IMR-90 (cell line): ENCODE measurements around the gene TNS2. TPM values are rescaled to one million over a fixed set of nuclear protein-coding genes. Genes with fewer than 3 reads are reported as not detected.

Experiments
- ATAC-seq: fragments of 200-7000 bp; cut with Tn5 transposase; 2 replicates; pipeline ENCODE4 v1.9.1; 2020; ENCODE audit warnings: low read depth, mild to moderate bottlenecking, moderate library complexity
- BruUV-seq: library from RNA; stranded (reverse); fragments of 400-500 nt; replicated peaks from 2 replicates; lab custom pipeline; 2021; lab: Mats Ljungman, UMichigan
- CTCF ChIA-PET: fragments of 300-600 bp; formaldehyde crosslinking; extraction: SDS; loops from one replicate; lab custom pipeline; 2021; ENCODE audit warnings: antibody characterized with exemption; lab: Yijun Ruan, JAX
- POLR2A ChIA-PET: fragments of 300-600 bp; sonication (Branson Sonifier 250); formaldehyde crosslinking; loops from one replicate; lab custom pipeline; 2022; ENCODE audit warnings: antibody characterized with exemption; ENCODE audit not compliant: unreplicated experiment; lab: Charles Lee
- DNase-seq: peaks from one replicate; pipeline ENCODE4 v3.0.0; 2013
- H2AFZ ChIP-seq: replicated peaks from 2 replicates; pipeline ENCODE3; 2013; ENCODE audit warnings: low read length, mild to moderate bottlenecking; ENCODE audit not compliant: poor library complexity
- H2AK5ac ChIP-seq: 2 replicates; pipeline ENCODE4 v1.6.1; 2013; ENCODE audit warnings: low read depth, low read length, inconsistent platforms
- H2AK9ac ChIP-seq: replicated peaks from 2 replicates; pipeline ENCODE3; 2013; ENCODE audit warnings: mild to moderate bottlenecking, low read depth, low read length, moderate library complexity; ENCODE audit not compliant: poor library complexity
- H2BK120ac ChIP-seq: 2 replicates; pipeline ENCODE4 v1.6.1; 2013; ENCODE audit warnings: low read depth, low read length, inconsistent platforms
- H2BK15ac ChIP-seq: 3 replicates; pipeline ENCODE4 v1.6.1; 2013; ENCODE audit warnings: low read depth, low read length, inconsistent platforms
- H2BK20ac ChIP-seq: 2 replicates; pipeline ENCODE4 v1.6.1; 2013; ENCODE audit warnings: low read depth, mild to moderate bottlenecking, inconsistent platforms, low read length, moderate library complexity
- H2BK5ac ChIP-seq: 2 replicates; pipeline ENCODE4 v1.6.1; 2013; ENCODE audit warnings: mild to moderate bottlenecking, low read depth, low read length, inconsistent platforms; ENCODE audit not compliant: poor library complexity, severe bottlenecking
- H3K14ac ChIP-seq: replicated peaks from 2 replicates; pipeline ENCODE4 v1.6.1; 2013; ENCODE audit warnings: low read depth, low read length, inconsistent platforms
- H3K18ac ChIP-seq: 2 replicates; pipeline ENCODE4 v1.6.1; 2013; ENCODE audit warnings: low read depth, low read length, control low read depth
- H3K23ac ChIP-seq: 2 replicates; pipeline ENCODE4 v1.6.1; 2013; ENCODE audit warnings: low read depth, low read length, inconsistent platforms
- H3K27ac ChIP-seq: 2 replicates; pipeline ENCODE4 v1.5.1; 2013; ENCODE audit warnings: mild to moderate bottlenecking, control low read depth, low read length; ENCODE audit not compliant: insufficient read depth
- H3K27me3 ChIP-seq: 2 replicates; pipeline ENCODE4 v1.6.1; 2013; ENCODE audit warnings: low read length; ENCODE audit not compliant: control insufficient read depth, insufficient read depth
- H3K36me3 ChIP-seq: 2 replicates; pipeline ENCODE4 v1.6.1; 2013; ENCODE audit warnings: low read length, mixed read lengths; ENCODE audit not compliant: control insufficient read depth, insufficient read depth
- H3K4ac ChIP-seq: 2 replicates; pipeline ENCODE4 v1.6.1; 2013; ENCODE audit warnings: low read depth, low read length, inconsistent platforms
- H3K4me1 ChIP-seq: 2 replicates; pipeline ENCODE4 v1.6.1; 2013; ENCODE audit warnings: low read length, mixed read lengths; ENCODE audit not compliant: control insufficient read depth, insufficient read depth
- H3K4me2 ChIP-seq: 2 replicates; pipeline ENCODE4 v1.6.1; 2013; ENCODE audit warnings: low read depth, mild to moderate bottlenecking, control low read depth, low read length, moderate library complexity
- H3K4me3 ChIP-seq: 2 replicates; pipeline ENCODE4 v1.5.1; 2013; ENCODE audit warnings: low read depth, mild to moderate bottlenecking, control low read depth, low read length, moderate library complexity; ENCODE audit not compliant: insufficient read depth
- H3K56ac ChIP-seq: 2 replicates; pipeline ENCODE4 v1.6.1; 2013; ENCODE audit warnings: low read length, inconsistent platforms; ENCODE audit not compliant: insufficient read depth; ENCODE audit errors: extremely low read depth
- H3K79me1 ChIP-seq, 2 experiments: 2 replicates each; pipeline ENCODE4 v1.6.1; 2013; ENCODE audit warnings: low read length in 2 of 2, inconsistent platforms in 1 of 2, low read depth in 1 of 2
- H3K9ac ChIP-seq: 2 replicates; pipeline ENCODE4 v1.6.1; 2013; ENCODE audit warnings: low read depth, low read length, control low read depth
- H3K9me1 ChIP-seq: 2 replicates; pipeline ENCODE4 v1.6.1; 2013; ENCODE audit warnings: low read length, inconsistent platforms; ENCODE audit not compliant: insufficient read depth
- H3K9me3 ChIP-seq: 2 replicates; pipeline ENCODE4 v1.6.1; 2013; ENCODE audit warnings: low read length; ENCODE audit not compliant: control insufficient read depth, insufficient read depth
- H4K20me1 ChIP-seq: 2 replicates; pipeline ENCODE4 v1.6.1; 2013; ENCODE audit warnings: low read length, inconsistent platforms; ENCODE audit not compliant: insufficient read depth
- H4K5ac ChIP-seq: 2 replicates; pipeline ENCODE4 v1.6.1; 2013; ENCODE audit warnings: mild to moderate bottlenecking, low read depth, low read length, control low read depth
- H4K8ac ChIP-seq, 2 experiments: 2 replicates each; pipeline ENCODE4 v1.6.1; 2013; ENCODE audit warnings: low read depth in 2 of 2, low read length in 2 of 2, control low read depth in 1 of 2, inconsistent platforms in 1 of 2
- H4K91ac ChIP-seq: 2 replicates; pipeline ENCODE4 v1.6.1; 2013; ENCODE audit warnings: low read depth, low read length, inconsistent platforms; ENCODE audit not compliant: insufficient read depth
- CEBPB ChIP-seq: IDR thresholded peaks from 2 replicates; pipeline ENCODE4 v1.6.1; 2012; ENCODE audit warnings: low read depth, low read length, improper control_type of control experiment
- CHD1 ChIP-seq: IDR thresholded peaks from 2 replicates; pipeline ENCODE4 v1.6.1; 2012; ENCODE audit warnings: low read depth, low read length, improper control_type of control experiment
- CTCF ChIP-seq: conservative IDR thresholded peaks from 2 replicates; pipeline ENCODE4 v1.5.1; 2012; ENCODE audit warnings: mild to moderate bottlenecking, low read depth, low read length, improper control_type of control experiment
- ELK1 ChIP-seq: fragments of 150-350 bp; IDR thresholded peaks from 2 replicates; pipeline ENCODE4 v1.6.1; 2016; ENCODE audit warnings: low read depth, mild to moderate bottlenecking, low read length, moderate library complexity, borderline replicate concordance
- FOS ChIP-seq: fragments of 150-350 bp; IDR thresholded peaks from 2 replicates; pipeline ENCODE4 v1.6.1; 2016; ENCODE audit warnings: low read depth, low read length
- MAFK ChIP-seq: IDR thresholded peaks from 2 replicates; pipeline ENCODE4 v1.6.1; 2012; ENCODE audit warnings: low read depth, low read length, improper control_type of control experiment
- MAZ ChIP-seq: IDR thresholded peaks from 2 replicates; pipeline ENCODE4 v1.6.1; 2012; ENCODE audit warnings: low read depth, mild to moderate bottlenecking, low read length, improper control_type of control experiment, moderate library complexity, borderline replicate concordance
- MXI1 ChIP-seq: IDR thresholded peaks from 2 replicates; pipeline ENCODE4 v1.6.1; 2012; ENCODE audit warnings: low read depth, mild to moderate bottlenecking, low read length, moderate library complexity, borderline replicate concordance
- NFE2L2 ChIP-seq: fragments of 150-350 bp; IDR thresholded peaks from 2 replicates; pipeline ENCODE4 v1.6.1; 2016; ENCODE audit warnings: low read depth, mild to moderate bottlenecking, low read length
- POLR2A ChIP-seq: IDR thresholded peaks from 2 replicates; pipeline ENCODE4 v1.6.1; 2012; ENCODE audit warnings: mild to moderate bottlenecking, low read depth, low read length
- RAD21 ChIP-seq: IDR thresholded peaks from 2 replicates; pipeline ENCODE4 v1.6.1; 2012; ENCODE audit warnings: low read length, improper control_type of control experiment
- RCOR1 ChIP-seq: IDR thresholded peaks from 2 replicates; pipeline ENCODE4 v1.6.1; 2012; ENCODE audit warnings: mild to moderate bottlenecking, low read length, improper control_type of control experiment; ENCODE audit not compliant: insufficient replicate concordance
- RFX5 ChIP-seq: IDR thresholded peaks from 2 replicates; pipeline ENCODE4 v1.8.0; 2012; ENCODE audit warnings: low read depth, mild to moderate bottlenecking, low read length, moderate library complexity
- SMC3 ChIP-seq: fragments of 150-350 bp; IDR thresholded peaks from 2 replicates; pipeline ENCODE4 v1.6.1; 2016; ENCODE audit warnings: low read depth, mild to moderate bottlenecking, antibody characterized with exemption, low read length, moderate library complexity
- WGBS, 2 experiments: methylation state at CpG; one replicate each; pipeline versions ENCODE4 v1.1.5 to v1.1.7; 2013; ENCODE audit warnings: missing lambda C conversion rate in 2 of 2; ENCODE audit not compliant: insufficient read length in 1 of 2; ENCODE audit errors: extremely low coverage in 2 of 2; 5-methylcytosine and 5-hydroxymethylcytosine counted together
- dilution Hi-C: fragments of 300-500 bp; cut with HindIII; formaldehyde crosslinking; loops from one replicate; pipeline ENCODE4 v1.14.3; 2018; ENCODE audit warnings: low sequenced_read_pairs; ENCODE audit not compliant: unreplicated experiment
- in situ Hi-C: fragments of 300-500 bp; cut with MboI; formaldehyde crosslinking; loops from 3 replicates; pipeline ENCODE4 v1.14.3; 2019; ENCODE audit warnings: low sequenced_read_pairs, inconsistent platforms, mixed read lengths
- intact Hi-C: fragments of 100-400 bp; cut with micrococcal nuclease; formaldehyde crosslinking; loops from 2 replicates; pipeline ENCODE4 v1.10.0; 2022
- polyA plus RNA-seq, 3 experiments: library from polyadenylated mRNA; depleted of rRNA; stranded (reverse); fragments of >200 nt; gene quantifications; 2 replicates each; pipeline ENCODE4 v1.2.3, GENCODE V29; 2012; ENCODE audit warnings: low replicate concordance in 1 of 3
- total RNA-seq: library from RNA; depleted of rRNA; stranded (reverse); fragments of >200 nt; gene quantifications from 2 replicates; pipeline ENCODE4 v1.2.3, GENCODE V29; 2012

The TNS2 gene
- total and polyA plus RNA-seq, 2 of the 4 experiments (the other 2 are of a cell fraction) = 10.4 to 67.2 TPM

- Histone ChIP-seq H3K9me3 (no peaks in the 10 kb centered on the region), H2BK15ac (no peak overlapping the region), H2AK9ac (no peak overlapping the region), H2BK20ac (no peak overlapping the region), H3K4ac (no peak overlapping the region), H2AFZ (no peak overlapping the region), H3K36me3 (peaks cover 7% of the 10 kb centered on the region; the same call in 1 of the 2 replicates), H2BK120ac (no peak overlapping the region), H4K8ac (no peak overlapping the region), H3K14ac (no peak overlapping the region), H3K4me2 (no peak overlapping the region), H3K27ac (no peak overlapping the region), H3K18ac (no peak overlapping the region), H3K9ac (no peak overlapping the region), H3K23ac (no peak overlapping the region), H4K20me1 (no peaks in the 10 kb centered on the region), H3K56ac (no peak overlapping the region), H2BK5ac (no peak overlapping the region), H4K5ac (no peak overlapping the region), H3K27me3 (no peaks in the 10 kb centered on the region), H4K91ac (no peak overlapping the region), H3K79me1 (peaks cover 0 to 24% of the 10 kb centered on the region in 2 experiments; a peak in 3 of 4 replicates), H2AK5ac (no peak overlapping the region), H3K4me1 (peaks cover 23% of the 10 kb centered on the region), H3K4me3 (no peak overlapping the region), H3K9me1 (peaks cover 7% of the 10 kb centered on the region)
- 80% methylated on average over 3 of the region's 7 CpGs; no CpG with 5 or more reads in 1 of the 2 experiments for WGBS, 2 experiments
- CTCF ChIA-PET = interaction anchor here (0.9 to 3.7 kb wide), 2 partner anchors 35 to 38 kb away, joined by 3 to 21 read pairs; no protein-coding TSS in a partner anchor
- dilution Hi-C loops (no loop called here), intact Hi-C loops (no loop called here), in situ Hi-C loops (no loop called here)
- no peak for DNase-seq
- POLR2A ChIA-PET = no interaction called here
- ATAC-seq = no peak
- BruUV-seq = no TSS peak
- TF ChIP-seq FOS (no peak), POLR2A (no peak), RFX5 (no peak), CTCF (no peak), MAFK (no peak), SMC3 (no peak), MAZ (no peak), CEBPB (no peak), NFE2L2 (no peak), RCOR1 (no peak), MXI1 (no peak), CHD1 (no peak), RAD21 (no peak), ELK1 (no peak)
Observed at GRCh38 chr12:53101266-53101665, 51.4 kb downstream of the TNS2 start.
